Gastrocnemius medialis (tissue), 4 donors: ENCODE measurements around the gene STAT5A.

Experiments used
- CTCF ChIP-seq, 5 experiments: fragments of 450-650 bp in 3 of 5; fragments of 200-600 bp in 2 of 5; sonication (generic) in 2 of 5; IDR thresholded peaks in 4 of 5; conservative IDR thresholded peaks in 1 of 5; 1 replicate in 4 of 5; 2 replicates in 1 of 5; pipeline ENCODE4 v1.5.1; 2016 to 2019; ENCODE audit warnings: antibody characterized with exemption in 5 of 5, mild to moderate bottlenecking in 3 of 5, moderate library complexity in 3 of 5
- POLR2A ChIP-seq, 2 donors: fragments of 450-650 bp; IDR thresholded peaks; one replicate each; pipeline ENCODE4 v1.6.1; 2017; ENCODE audit warnings: antibody characterized with exemption in 2 of 2, mild to moderate bottlenecking in 2 of 2, moderate library complexity in 2 of 2

- TF ChIP-seq CTCF (IDR thresholded peaks at IDR 0.05 in 4 of 5, conservative IDR thresholded peaks at IDR 0.05 in 1 of 5) = peak in 1 of 5 experiments; percentile 9
- peak; percentile 15 to 52 for TF ChIP-seq POLR2A (IDR thresholded peaks at IDR 0.05)
These were observed 39.7 kb upstream of the STAT5A start for GRCh38 chr17:42248351-42249179.
